GM18498 (cell line): ENCODE data around the gene TSPAN33.

ENCODE experiments used
- ATAC-seq: cut with Tn5 transposase; IDR thresholded peaks from one replicate; pipeline ENCODE4 v1.9.1; 2021; ENCODE audit warnings: mild to moderate bottlenecking, moderate library complexity; ENCODE audit not compliant: unreplicated experiment

TSPAN33 gene

GRCh38 chr7:129134356-129134987 is 10.0 kb upstream of the TSPAN33 start:
- ATAC-seq, result no peak

GRCh38 chr7:129136887-129137642 is 7.4 kb upstream of the TSPAN33 start:
- peak; percentile 73 for ATAC-seq

GRCh38 chr7:129143724-129144094 is 798 bp upstream of the TSPAN33 start:
- ATAC-seq, result no peak

GRCh38 chr7:129144834-129145668 is 544 bp downstream of the TSPAN33 start:
- peak; percentile 23 for ATAC-seq

GRCh38 chr7:129146237-129146979 is 1.9 kb downstream of the TSPAN33 start:
- ATAC-seq, result peak; percentile 64

GRCh38 chr7:129147731-129148130 is 3.2 kb downstream of the TSPAN33 start:
- no peak for ATAC-seq

GRCh38 chr7:129149511-129149910 is 5.0 kb downstream of the TSPAN33 start:
- ATAC-seq, result no peak

GRCh38 chr7:129150199-129150996 is 5.9 kb downstream of the TSPAN33 start:
- no peak for ATAC-seq

- ATAC-seq, result no peak
Measured at GRCh38 chr7:129157651-129158050, 13.1 kb downstream of the TSPAN33 start.

- no peak for ATAC-seq
Measured at GRCh38 chr7:129159539-129159938, 15.0 kb downstream of the TSPAN33 start.

- ATAC-seq, result no peak
Measured at GRCh38 chr7:129160161-129160905, 15.8 kb downstream of the TSPAN33 start.

GRCh38 chr7:129161524-129162225 is 17.2 kb downstream of the TSPAN33 start:
- no peak for ATAC-seq

- no peak for ATAC-seq
Measured at GRCh38 chr7:129162732-129163131, 18.2 kb downstream of the TSPAN33 start.

- no peak for ATAC-seq
Measured at GRCh38 chr7:129163875-129164544, 19.5 kb downstream of the TSPAN33 start.

- ATAC-seq, result no peak
Measured at GRCh38 chr7:129166745-129167144, 22.2 kb downstream of the TSPAN33 start.

- no peak for ATAC-seq
Measured at GRCh38 chr7:129167817-129168216, 23.3 kb downstream of the TSPAN33 start.

GRCh38 chr7:129168231-129169021 is 23.9 kb downstream of the TSPAN33 start:
- ATAC-seq, result no peak
